Thyroid gland (tissue), 4 donors: ENCODE results near the gene KRTAP10-9.

ENCODE experiments used
- POLR2A ChIP-seq, 2 donors: fragments of 450-650 bp; IDR thresholded peaks; one replicate each; pipeline ENCODE4 v1.6.1; 2017; ENCODE audit warnings: antibody characterized with exemption in 2 of 2, mild to moderate bottlenecking in 2 of 2, moderate library complexity in 1 of 2
- TF ChIP-seq, protein P1 (sequence below), 6 experiments: fragments of 200-600 bp in 3 of 6; fragments of 450-650 bp in 3 of 6; sonication (generic) in 3 of 6; IDR thresholded peaks; one replicate each; pipeline ENCODE4 v1.5.1; 2016 to 2019; ENCODE audit warnings: antibody characterized with exemption in 6 of 6, mild to moderate bottlenecking in 2 of 6, inconsistent platforms in 1 of 6, moderate library complexity in 1 of 6

DNA sequence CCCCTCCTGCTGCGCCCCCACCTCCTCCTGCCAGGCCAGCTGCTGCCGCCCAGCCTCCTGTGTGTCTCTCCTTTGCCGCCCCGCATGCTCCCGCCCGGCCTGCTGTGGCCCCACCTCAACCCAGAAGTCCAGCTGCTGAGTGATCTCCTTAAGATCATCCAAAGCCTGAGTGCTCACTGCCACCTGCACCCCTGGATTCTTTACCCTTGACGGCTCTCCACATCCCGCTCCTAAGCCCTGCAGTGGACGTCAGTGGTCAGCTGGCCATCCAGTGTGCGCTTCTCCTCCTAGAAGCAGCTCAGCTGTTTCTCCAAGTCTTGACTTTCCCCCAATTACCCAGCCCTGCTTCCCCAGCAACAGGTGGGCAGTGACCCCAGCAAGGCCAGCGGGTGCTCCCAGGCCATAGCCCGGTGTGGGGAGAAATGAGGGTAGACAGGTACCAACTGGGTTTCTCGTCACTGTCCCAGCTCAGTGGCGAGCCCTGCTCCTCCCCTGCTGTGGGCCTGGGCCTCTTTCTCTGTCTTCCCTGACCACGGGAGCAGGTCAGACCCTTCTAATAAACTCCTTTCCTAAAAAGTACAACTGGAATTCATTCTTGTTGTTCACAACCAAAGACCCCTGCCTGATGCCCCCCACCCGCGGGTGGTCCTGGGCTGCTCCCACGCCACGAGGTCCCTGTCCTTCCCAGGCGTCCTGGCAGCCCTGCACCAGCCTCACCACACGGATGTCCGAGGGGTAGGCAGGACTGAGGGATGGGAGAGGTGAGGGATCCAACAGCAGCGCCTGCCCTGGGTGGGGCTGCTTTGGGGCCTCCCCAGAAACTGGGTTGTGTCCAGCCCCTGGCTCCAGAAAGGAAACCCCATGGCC lies 25.1 kb upstream of the KRTAP10-9 start:
- TF ChIP-seq, protein P1, sequence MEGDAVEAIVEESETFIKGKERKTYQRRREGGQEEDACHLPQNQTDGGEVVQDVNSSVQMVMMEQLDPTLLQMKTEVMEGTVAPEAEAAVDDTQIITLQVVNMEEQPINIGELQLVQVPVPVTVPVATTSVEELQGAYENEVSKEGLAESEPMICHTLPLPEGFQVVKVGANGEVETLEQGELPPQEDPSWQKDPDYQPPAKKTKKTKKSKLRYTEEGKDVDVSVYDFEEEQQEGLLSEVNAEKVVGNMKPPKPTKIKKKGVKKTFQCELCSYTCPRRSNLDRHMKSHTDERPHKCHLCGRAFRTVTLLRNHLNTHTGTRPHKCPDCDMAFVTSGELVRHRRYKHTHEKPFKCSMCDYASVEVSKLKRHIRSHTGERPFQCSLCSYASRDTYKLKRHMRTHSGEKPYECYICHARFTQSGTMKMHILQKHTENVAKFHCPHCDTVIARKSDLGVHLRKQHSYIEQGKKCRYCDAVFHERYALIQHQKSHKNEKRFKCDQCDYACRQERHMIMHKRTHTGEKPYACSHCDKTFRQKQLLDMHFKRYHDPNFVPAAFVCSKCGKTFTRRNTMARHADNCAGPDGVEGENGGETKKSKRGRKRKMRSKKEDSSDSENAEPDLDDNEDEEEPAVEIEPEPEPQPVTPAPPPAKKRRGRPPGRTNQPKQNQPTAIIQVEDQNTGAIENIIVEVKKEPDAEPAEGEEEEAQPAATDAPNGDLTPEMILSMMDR (IDR thresholded peaks at IDR 0.05), result no peak
- TF ChIP-seq POLR2A (IDR thresholded peaks at IDR 0.05), result no peak
